ENCODE data around the gene CALHM4.

- TF ChIP-seq CTCF (IDR thresholded peaks at IDR 0.05; ENCODE audit: insufficient read depth, low read length, poor library complexity, severe bottlenecking) (no peak), EZH2phosphoT487 (conservative IDR thresholded peaks at IDR 0.05; ENCODE audit: low read length) (no peak)
These were observed 11.6 kb downstream of the CALHM4 start for GRCh38 chr6:116564921-116565872.

All from SU-DHL-6 (cell line).